CD4-positive, alpha-beta memory T cell (primary cell): ENCODE results near the gene WDR55. TPM values are rescaled to one million over a fixed set of nuclear protein-coding genes. Genes with fewer than 3 reads are reported as not detected.

Experiments used
- CTCF ChIA-PET: fragments of 350-600 bp; sonication (Branson Sonifier 250); formaldehyde crosslinking; loops from one replicate; lab custom pipeline; 2021; ENCODE audit warnings: inconsistent platforms; ENCODE audit not compliant: partially characterized antibody; lab: Charles Lee
- POLR2A ChIA-PET: fragments of 350-600 bp; sonication (Branson Sonifier 250); formaldehyde crosslinking; loops from one replicate; lab custom pipeline; 2021; ENCODE audit not compliant: partially characterized antibody; lab: Charles Lee
- DNase-seq, 5 donors: peaks; one replicate each; pipeline versions ENCODE4 v3.0.0 to v3.0.0-alpha.2; 2020 to 2022; ENCODE audit warnings: mixed read lengths in 1 of 5
- H3K27ac ChIP-seq: one replicate; pipeline ENCODE4 v1.7.0; 2013; ENCODE audit warnings: low read depth, low read length
- H3K27me3 ChIP-seq: 2 replicates; pipeline ENCODE4 v1.7.0; 2013; ENCODE audit warnings: mild to moderate bottlenecking, low read length, moderate library complexity; ENCODE audit not compliant: insufficient read depth
- H3K36me3 ChIP-seq: 2 replicates; pipeline ENCODE4 v1.7.0; 2013; ENCODE audit warnings: mild to moderate bottlenecking, low read length, moderate library complexity; ENCODE audit not compliant: insufficient read depth
- H3K4me1 ChIP-seq: 2 replicates; pipeline ENCODE4 v1.7.0; 2013; ENCODE audit warnings: mild to moderate bottlenecking, low read length, moderate library complexity; ENCODE audit not compliant: insufficient read depth
- H3K4me3 ChIP-seq, 2 donors: one replicate each; pipeline ENCODE4 v1.7.0; 2013; ENCODE audit warnings: low read length in 2 of 2, mild to moderate bottlenecking in 1 of 2
- H3K9me3 ChIP-seq, 2 donors: one replicate each; pipeline ENCODE4 v1.7.0; 2013; ENCODE audit warnings: low read length in 2 of 2, control low read depth in 1 of 2; ENCODE audit not compliant: control insufficient read depth in 1 of 2
- H3K27ac Mint-ChIP-seq, 7 donors: one replicate each; pipeline ENCODE4 v1.8.0; 2020 to 2021; ENCODE audit warnings: mixed read lengths in 7 of 7, mild to moderate bottlenecking in 6 of 7, inconsistent platforms in 3 of 7, moderate library complexity in 3 of 7
- H3K27me3 Mint-ChIP-seq, 2 donors: one replicate each; pipeline ENCODE4 v1.8.0; 2020 to 2021; ENCODE audit warnings: mixed read lengths in 2 of 2
- H3K36me3 Mint-ChIP-seq, 2 donors: one replicate each; pipeline ENCODE4 v1.8.0; 2020 to 2021; ENCODE audit warnings: mixed read lengths in 2 of 2, inconsistent platforms in 1 of 2, mild to moderate bottlenecking in 1 of 2
- H3K4me1 Mint-ChIP-seq, 4 donors: one replicate each; pipeline ENCODE4 v1.8.0; 2020 to 2021; ENCODE audit warnings: mixed read lengths in 4 of 4, mild to moderate bottlenecking in 1 of 4
- H3K4me3 Mint-ChIP-seq, 8 donors: one replicate each; pipeline ENCODE4 v1.8.0; 2020 to 2021; ENCODE audit warnings: mixed read lengths in 8 of 8, mild to moderate bottlenecking in 7 of 8, moderate library complexity in 6 of 8, inconsistent platforms in 3 of 8
- H3K9me3 Mint-ChIP-seq, 8 donors: one replicate each; pipeline ENCODE4 v1.8.0; 2020 to 2021; ENCODE audit warnings: mixed read lengths in 8 of 8, mild to moderate bottlenecking in 5 of 8, inconsistent platforms in 3 of 8, moderate library complexity in 1 of 8
- intact Hi-C: fragments of 100-400 bp; cut with micrococcal nuclease; formaldehyde crosslinking; loops from one replicate; pipeline ENCODE4 v1.15.1; 2023
- polyA plus RNA-seq, 2 donors: library from polyadenylated mRNA; unstranded; fragments of 300-500 nt; fragmentation: Illumina TruSeq; gene quantifications; one replicate each; pipeline ENCODE4 v1.2.3, GENCODE V29; 2021
- total RNA-seq, 2 experiments: library from RNA; stranded (reverse); gene quantifications; one replicate each; pipeline ENCODE4 v1.2.3, GENCODE V29; 2021

The WDR55 gene
- total and polyA plus RNA-seq, 4 experiments from 2014 or later: 12.4 to 49.6 (median 33.3) TPM

DNA sequence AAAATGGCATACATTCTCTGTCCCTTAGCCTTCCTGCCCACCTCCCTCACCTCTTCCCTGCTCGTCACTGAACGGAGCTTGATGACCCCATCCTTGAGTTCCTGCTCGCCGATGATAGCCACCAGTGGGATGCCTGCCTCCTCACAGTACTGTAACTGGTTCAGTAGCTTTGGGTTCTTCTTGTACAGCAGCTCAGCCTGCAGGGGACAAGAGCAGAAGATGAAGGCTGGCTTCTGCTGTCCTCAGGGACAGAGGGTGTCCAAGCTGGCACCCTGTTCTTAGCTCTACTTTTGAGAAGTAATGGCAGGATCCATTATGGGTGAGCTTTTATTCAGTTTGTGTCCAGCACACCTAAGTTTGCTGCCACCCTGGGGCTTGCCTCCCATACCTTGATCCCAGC is 9.9 kb downstream of the WDR55 start:
- Mint-ChIP-seq H3K27ac (peak overlapping the region in 3 of 7 donors; percentile 30 to 49 (median 32)), H3K9me3 (no peaks in the 10 kb centered on the region), H3K4me3 (no peak overlapping the region), H3K36me3 (peaks cover 51 to 72% of the 10 kb centered on the region in 2 donors), H3K27me3 (no peaks in the 10 kb centered on the region), H3K4me1 (peaks cover 0 to 6% (median 3%) of the 10 kb centered on the region in 4 donors)
- Histone ChIP-seq H3K4me3 (no peak overlapping the region), H3K27me3 (no peaks in the 10 kb centered on the region), H3K9me3 (no peaks in the 10 kb centered on the region), H3K36me3 (peaks cover 42% of the 10 kb centered on the region), H3K4me1 (no peaks in the 10 kb centered on the region), H3K27ac (no peak overlapping the region)
- intact Hi-C loops: no loop called here
- no peak for DNase-seq
- ChIA-PET POLR2A (interaction anchor here (0.9 to 1.9 kb wide), 5 partner anchors 10 to 28 kb away, joined by 3 to 11 read pairs (median 6); partner anchors contain the start of genes HARS1, HARS2, IK and NDUFA2), CTCF (interaction anchor here (0.7 to 1.5 kb wide), 5 partner anchors 36 to 126 kb away, joined by 3 to 4 read pairs (median 3); no protein-coding TSS in a partner anchor)

DNA sequence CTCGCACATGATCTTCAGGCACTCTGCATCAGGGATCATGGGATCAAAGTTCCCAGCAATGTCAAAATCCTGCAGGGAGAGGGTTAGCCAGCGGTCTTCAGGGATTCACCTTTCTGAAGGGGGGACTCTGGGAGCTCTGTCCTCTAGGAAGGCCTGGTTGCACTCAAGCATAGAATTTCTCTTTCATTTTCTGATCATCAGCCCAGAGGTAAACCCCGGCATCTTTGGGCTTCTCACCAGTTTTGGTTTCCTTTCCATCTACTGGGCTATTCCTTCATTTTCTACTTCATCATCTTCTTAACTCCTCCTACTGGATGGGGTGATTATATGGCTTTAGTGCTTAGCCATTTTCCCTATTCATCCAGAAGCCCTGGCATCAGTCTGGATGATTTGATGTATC is 13.2 kb downstream of the WDR55 start:
- Histone ChIP-seq H3K9me3 (no peaks in the 10 kb centered on the region), H3K4me1 (no peaks in the 10 kb centered on the region), H3K27me3 (no peaks in the 10 kb centered on the region), H3K27ac (no peak overlapping the region), H3K4me3 (no peak overlapping the region), H3K36me3 (peaks cover 53% of the 10 kb centered on the region)
- H3K36me3 Mint-ChIP-seq: peaks cover 49 to 75% of the 10 kb centered on the region in 2 donors
- H3K4me3 Mint-ChIP-seq: no peak overlapping the region
- no peak for DNase-seq
- peaks cover 0 to 6% (median 3%) of the 10 kb centered on the region in 4 donors for H3K4me1 Mint-ChIP-seq
- ChIA-PET POLR2A (interaction anchor here (0.6 kb wide), 1 partner anchor 209 kb away, joined by 4 read pairs; no protein-coding TSS in a partner anchor), CTCF (no interaction called here)
- H3K27me3 Mint-ChIP-seq: no peaks in the 10 kb centered on the region
- intact Hi-C loops: no loop called here
- H3K9me3 Mint-ChIP-seq: no peaks in the 10 kb centered on the region
- peak overlapping the region in 1 of 7 donors; percentile 57 for H3K27ac Mint-ChIP-seq

DNA sequence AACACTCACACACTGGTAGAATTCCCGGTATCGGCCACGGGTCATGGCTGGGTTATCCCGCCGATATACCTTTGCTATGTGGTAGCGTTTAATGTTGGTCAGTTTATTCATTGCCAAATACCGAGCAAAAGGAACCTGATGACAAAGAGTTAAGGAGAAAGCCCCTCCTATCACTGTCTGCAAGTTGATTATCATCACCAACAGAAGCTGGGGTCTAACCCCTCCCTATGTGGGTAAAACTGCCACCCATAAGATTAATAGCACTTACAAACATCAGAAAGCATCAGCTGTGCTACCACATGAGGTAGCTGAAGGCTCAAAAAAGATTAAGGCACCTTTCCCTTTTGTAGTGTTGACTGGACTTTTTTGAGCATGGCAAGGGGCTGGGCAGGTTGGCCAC is 14.3 kb downstream of the WDR55 start:
- Mint-ChIP-seq H3K36me3 (peaks cover 52 to 77% of the 10 kb centered on the region in 2 donors), H3K4me3 (no peak overlapping the region), H3K27me3 (no peaks in the 10 kb centered on the region), H3K4me1 (peaks cover 0 to 4% (median 2%) of the 10 kb centered on the region in 4 donors), H3K9me3 (no peaks in the 10 kb centered on the region), H3K27ac (no peak overlapping the region)
- DNase-seq: no peak
- H3K27ac ChIP-seq: no peak overlapping the region
- POLR2A ChIA-PET: interaction anchor here (0.7 to 1.0 kb wide), 2 partner anchors 12 to 31 kb away, joined by 3 to 5 read pairs; partner anchors contain the start of genes HARS1, HARS2, IK and NDUFA2
- H3K4me1 ChIP-seq: no peaks in the 10 kb centered on the region
- no peaks in the 10 kb centered on the region for H3K27me3 ChIP-seq
- no peaks in the 10 kb centered on the region for H3K9me3 ChIP-seq
- intact Hi-C loops: no loop called here
- no peak overlapping the region for H3K4me3 ChIP-seq
- CTCF ChIA-PET: no interaction called here
- peaks cover 51% of the 10 kb centered on the region for H3K36me3 ChIP-seq

DNA sequence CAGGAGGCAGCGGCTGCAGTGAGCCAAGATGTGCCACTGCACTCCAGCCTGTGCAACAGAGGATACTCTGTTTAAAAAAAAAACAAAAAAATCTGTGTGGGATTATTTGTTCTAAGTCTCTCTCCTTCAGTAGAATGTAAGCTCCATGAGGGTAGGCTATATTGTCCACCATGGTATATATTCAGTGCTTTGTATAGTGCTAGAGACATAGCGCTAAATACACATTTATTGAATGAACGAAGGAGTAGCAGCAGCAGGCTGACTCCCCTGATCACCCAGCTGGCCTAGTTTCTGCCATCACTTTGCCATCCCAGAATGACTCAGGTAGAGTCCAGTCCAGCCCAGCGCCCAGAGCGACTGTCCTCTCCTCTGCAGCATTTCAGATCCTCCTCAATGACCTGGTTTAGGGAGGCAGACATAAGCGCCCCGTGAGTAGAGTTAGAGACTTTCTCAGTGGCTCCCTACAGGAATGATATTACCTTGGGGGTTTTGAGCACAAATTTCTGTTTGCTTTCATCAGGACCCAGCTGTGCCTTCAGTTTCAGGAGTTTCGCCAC is 25.8 kb downstream of the WDR55 start:
- peaks cover 23 to 47% (median 36%) of the 10 kb centered on the region in 4 donors for H3K4me1 Mint-ChIP-seq
- DNase-seq: no peak
- H3K4me3 Mint-ChIP-seq: peak overlapping the region; percentile 97 to 100 (median 99)
- Histone ChIP-seq H3K27me3 (no peaks in the 10 kb centered on the region), H3K27ac (peak overlapping the region; percentile 83), H3K4me3 (peak overlapping the region; percentile 91), H3K4me1 (peaks cover 34% of the 10 kb centered on the region), H3K36me3 (peaks cover 24% of the 10 kb centered on the region), H3K9me3 (no peaks in the 10 kb centered on the region)
- H3K9me3 Mint-ChIP-seq: no peaks in the 10 kb centered on the region
- POLR2A ChIA-PET: interaction anchor here (0.6 to 4.4 kb wide), 21 partner anchors 11 to 582 kb away, joined by 3 to 68 read pairs (median 5); partner anchors contain the start of genes ANKHD1, CD14, DND1 and EIF4EBP3
- H3K36me3 Mint-ChIP-seq: peaks cover 12 to 51% of the 10 kb centered on the region in 2 donors
- intact Hi-C loops: no loop called here
- CTCF ChIA-PET: interaction anchor here (0.9 to 1.7 kb wide), 5 partner anchors 20 to 52 kb away, joined by 3 to 8 read pairs (median 3); partner anchors contain the start of genes IK and NDUFA2
- H3K27ac Mint-ChIP-seq: peak overlapping the region; percentile 97 to 100 (median 98)
- H3K27me3 Mint-ChIP-seq: no peaks in the 10 kb centered on the region

DNA sequence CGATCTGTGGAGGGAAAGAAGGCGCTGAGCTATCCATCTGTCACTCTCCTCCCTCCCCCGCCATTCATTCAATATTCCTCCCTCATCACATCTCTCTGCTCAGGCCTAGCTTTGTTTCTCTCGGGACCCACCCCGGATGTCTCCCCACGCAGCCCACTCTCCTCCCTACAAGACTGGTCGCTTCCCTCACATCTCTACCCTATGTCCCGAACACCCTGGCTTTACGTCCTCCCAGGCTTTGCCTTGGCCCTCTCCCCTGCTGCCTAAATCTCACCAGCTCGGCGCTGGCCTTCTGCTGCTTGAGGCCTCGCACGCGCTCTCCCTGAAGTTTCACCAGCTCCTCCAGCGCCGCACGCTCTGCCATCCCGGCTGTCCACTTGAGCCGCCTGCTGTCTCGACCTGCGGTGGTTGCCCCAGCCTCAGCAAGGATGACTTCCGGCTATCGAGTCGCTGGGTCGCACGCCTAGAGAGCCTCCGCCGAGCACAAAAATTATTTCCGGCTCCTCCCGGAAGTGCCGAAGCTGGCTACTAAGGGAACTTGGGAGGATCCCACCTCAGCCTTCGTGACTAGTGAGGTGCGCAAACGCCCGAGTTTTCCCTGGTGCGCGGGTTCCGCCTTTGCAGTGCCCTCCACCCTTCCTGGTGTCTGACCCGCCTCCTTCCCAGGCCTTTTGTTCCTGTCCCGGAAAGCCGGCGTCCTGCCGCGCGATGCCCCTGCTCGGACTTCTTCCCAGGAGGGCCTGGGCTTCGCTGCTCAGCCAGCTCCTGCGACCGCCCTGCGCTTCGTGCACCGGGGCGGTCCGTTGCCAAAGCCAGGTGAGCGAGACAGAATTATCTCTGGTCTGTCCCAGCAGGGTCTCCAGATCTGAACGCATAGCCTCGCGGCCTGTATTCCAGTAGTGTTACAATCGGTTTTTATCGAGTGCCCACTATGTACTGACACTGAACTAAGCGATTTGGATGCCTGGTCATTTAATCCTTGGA is 26.5 kb downstream of the WDR55 start, which contains the start of the genes HARS1 and HARS2:
TSS of gene HARS1 (minus strand) at position 430 of the 984 bp plus-strand sequence. CDS start at position 364, 66 bp downstream.
TSS of gene HARS2 (plus strand) at position 515 of the 984 bp plus-strand sequence. CDS start at position 709, 194 bp downstream.
- Histone ChIP-seq H3K4me1 (peaks cover 34% of the 10 kb centered on the region), H3K9me3 (no peaks in the 10 kb centered on the region), H3K27ac (peak within 1 kb of the TSS; percentile 83), H3K27me3 (no peaks in the 10 kb centered on the region), H3K4me3 (peak within 1 kb of the TSS; percentile 91), H3K36me3 (peaks cover 32% of the 10 kb centered on the region)
- peak within 1 kb of the TSS; percentile 97 to 100 (median 99) for H3K4me3 Mint-ChIP-seq
- peak within 1 kb of the TSS; percentile 97 to 100 (median 98) for H3K27ac Mint-ChIP-seq
- CTCF ChIA-PET: interaction anchor here (0.9 to 1.7 kb wide), 5 partner anchors 20 to 52 kb away, joined by 3 to 8 read pairs (median 3); partner anchors contain the start of genes IK and NDUFA2
- H3K4me1 Mint-ChIP-seq: peaks cover 23 to 47% (median 37%) of the 10 kb centered on the region in 4 donors
- no peaks in the 10 kb centered on the region for H3K27me3 Mint-ChIP-seq
- peaks cover 20 to 59% of the 10 kb centered on the region in 2 donors for H3K36me3 Mint-ChIP-seq
- no peaks in the 10 kb centered on the region for H3K9me3 Mint-ChIP-seq
- POLR2A ChIA-PET: interaction anchor here (0.6 to 4.4 kb wide), 22 partner anchors 10 to 582 kb away, joined by 3 to 68 read pairs (median 5); partner anchors contain the start of genes ANKHD1, CD14, DND1 and EIF4EBP3
- intact Hi-C loops: loop anchor here (1.0 kb wide), 5 partner anchors 9 to 127 kb away; partner anchors contain the start of genes APBB3, IK, NDUFA2 and SLC35A4
- peak; percentile 77 to 89 (median 78) for DNase-seq

DNA sequence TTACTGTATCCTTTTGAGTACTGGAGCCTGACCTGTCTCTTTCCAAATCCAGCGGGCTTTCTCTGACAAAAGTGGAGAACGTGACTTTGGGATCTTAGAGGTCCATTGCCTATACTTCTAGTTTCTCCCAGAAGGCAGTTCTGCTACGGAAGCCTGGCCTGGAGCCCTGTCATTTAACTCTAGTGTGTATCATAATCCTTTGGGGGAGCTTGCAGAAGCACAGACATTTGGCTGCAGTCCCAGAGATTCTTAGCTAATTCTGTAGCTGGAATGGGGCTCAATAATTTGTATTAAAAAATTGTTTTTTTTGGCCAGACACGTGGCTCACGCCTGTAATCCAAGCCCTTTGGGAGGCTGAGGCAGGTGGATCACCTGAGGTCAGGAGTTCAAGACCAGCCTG is 29.6 kb downstream of the WDR55 start:
- Histone ChIP-seq H3K27me3 (no peaks in the 10 kb centered on the region), H3K36me3 (peaks cover 53% of the 10 kb centered on the region), H3K9me3 (no peaks in the 10 kb centered on the region), H3K4me1 (peaks cover 24% of the 10 kb centered on the region), H3K4me3 (no peak overlapping the region), H3K27ac (no peak overlapping the region)
- CTCF ChIA-PET: interaction anchor here (1.5 to 2.2 kb wide), 2 partner anchors 7 to 47 kb away, joined by 4 to 6 read pairs; partner anchors contain the start of genes IK and NDUFA2
- intact Hi-C loops: no loop called here
- Mint-ChIP-seq H3K9me3 (no peaks in the 10 kb centered on the region), H3K27ac (peak overlapping the region in 1 of 7 donors; percentile 97), H3K4me1 (peaks cover 22 to 43% (median 32%) of the 10 kb centered on the region in 4 donors), H3K36me3 (peaks cover 44 to 77% of the 10 kb centered on the region in 2 donors), H3K4me3 (peak overlapping the region in 1 of 8 donors; percentile 4), H3K27me3 (no peaks in the 10 kb centered on the region)
- DNase-seq: no peak
- POLR2A ChIA-PET: interaction anchor here (1.4 kb wide), 1 partner anchor 47 kb away, joined by 6 read pairs; the partner anchor contains the start of genes IK and NDUFA2
